Gastroesophageal sphincter (tissue), 3 donors: Measurements from ENCODE around the gene MFNG.

Experiments used
- CTCF ChIP-seq, 4 experiments: fragments of 200-600 bp in 2 of 4; fragments of 450-650 bp in 2 of 4; sonication (generic) in 1 of 4; IDR thresholded peaks; one replicate each; pipeline ENCODE4 v1.5.1; 2017 to 2019; ENCODE audit warnings: antibody characterized with exemption in 4 of 4, mild to moderate bottlenecking in 2 of 4, moderate library complexity in 2 of 4
- POLR2A ChIP-seq, 2 donors: fragments of 450-650 bp; IDR thresholded peaks; one replicate each; pipeline ENCODE4 v1.6.1; 2017; ENCODE audit warnings: antibody characterized with exemption in 2 of 2, mild to moderate bottlenecking in 2 of 2, moderate library complexity in 1 of 2

DNA sequence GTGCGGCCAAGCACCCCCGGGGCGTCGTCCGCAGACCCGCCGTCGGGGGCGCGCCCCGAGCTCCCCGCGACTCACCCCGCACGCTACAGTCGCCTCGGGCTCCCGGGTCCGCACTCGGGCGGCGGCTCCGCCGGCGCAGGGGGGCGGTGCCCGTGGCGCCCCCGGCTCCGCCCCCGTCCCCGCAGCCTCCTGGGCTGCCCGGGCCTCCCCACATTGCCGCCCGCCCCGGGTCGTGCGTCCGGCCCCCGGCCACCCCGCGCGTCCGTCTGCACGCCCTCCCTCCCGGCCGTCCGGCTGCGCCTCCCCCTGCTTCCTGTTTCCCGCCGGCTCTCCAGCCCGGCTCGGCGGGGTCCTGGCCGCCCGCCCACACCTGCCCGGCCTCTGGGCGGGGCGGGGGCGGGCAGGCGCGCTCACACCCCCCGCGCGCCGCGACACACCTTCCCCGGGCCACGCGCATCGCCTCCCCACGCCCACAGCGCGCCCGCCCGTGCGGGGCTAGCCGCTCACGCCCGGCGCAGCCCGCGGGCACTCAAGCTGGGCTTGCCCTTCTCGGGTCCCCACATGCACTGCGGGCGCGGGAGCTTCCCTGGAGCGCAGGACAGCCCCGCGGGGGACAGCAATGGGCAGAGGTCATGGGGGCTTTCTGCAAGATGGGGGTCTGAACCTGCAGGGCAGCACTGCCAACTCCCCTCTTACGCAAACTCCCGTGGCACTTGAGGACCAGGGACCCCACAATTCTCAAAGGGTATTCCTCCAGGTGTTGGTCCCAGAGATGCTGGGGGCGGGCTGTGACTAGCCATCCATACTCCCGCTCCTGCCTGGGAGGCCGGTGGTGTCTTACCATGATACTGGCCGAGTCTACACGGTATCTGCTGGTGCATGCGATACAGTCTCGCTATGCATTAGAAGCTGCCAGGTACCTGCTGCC, 33.3 kb upstream of the MFNG start, which contains the start of gene CARD10:
- TF ChIP-seq POLR2A (IDR thresholded peaks at IDR 0.05): no peak
- TF ChIP-seq CTCF (IDR thresholded peaks at IDR 0.05): no peak
